CMK (cell line): ENCODE measurements around the gene ZNF598.

Source experiments
- DNase-seq: peaks from one replicate; pipeline ENCODE4 v3.0.0-alpha.2; 2010; ENCODE audit warnings: low read depth

Gene ZNF598

DNA sequence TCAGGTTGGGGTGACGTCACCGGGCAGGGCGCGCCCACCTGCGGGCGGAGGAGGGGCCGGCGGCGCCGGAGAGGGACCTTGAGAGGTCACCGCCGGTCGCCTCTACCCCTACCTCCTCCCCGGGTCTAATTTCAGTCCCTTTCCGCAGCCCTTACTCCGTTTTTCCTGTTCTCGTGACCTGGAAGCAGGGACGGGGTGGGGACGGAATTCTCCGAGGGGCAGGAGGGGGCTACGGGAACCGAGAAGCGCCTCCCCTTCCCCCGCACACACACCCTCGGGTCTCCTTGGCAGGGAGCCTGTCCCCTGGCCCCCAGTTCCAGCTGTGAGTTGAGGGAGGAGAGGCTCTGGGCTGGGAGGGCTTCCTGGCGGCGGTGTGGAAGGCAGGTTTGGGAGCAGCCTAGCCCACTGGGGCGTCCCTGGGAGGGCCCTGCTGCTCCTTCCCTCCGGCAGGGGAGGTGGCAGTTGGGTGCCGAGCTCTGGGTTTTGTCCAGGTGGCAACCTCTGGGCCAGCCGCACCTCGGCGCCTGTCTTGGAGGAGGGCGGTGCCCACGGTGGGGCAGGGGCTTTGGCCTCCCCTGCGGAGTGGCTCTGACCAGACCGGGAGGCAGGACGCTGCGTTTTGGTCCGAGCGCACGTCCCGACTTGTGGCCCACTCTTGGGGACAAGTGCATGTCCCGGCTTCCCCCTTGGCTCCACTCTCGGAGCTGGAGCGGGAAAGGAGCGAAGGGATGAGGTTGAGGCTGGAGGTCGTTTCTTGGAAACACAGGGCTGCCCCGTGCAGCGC lies 19.1 kb downstream of the ZNF598 start:
- no peak for DNase-seq

DNA sequence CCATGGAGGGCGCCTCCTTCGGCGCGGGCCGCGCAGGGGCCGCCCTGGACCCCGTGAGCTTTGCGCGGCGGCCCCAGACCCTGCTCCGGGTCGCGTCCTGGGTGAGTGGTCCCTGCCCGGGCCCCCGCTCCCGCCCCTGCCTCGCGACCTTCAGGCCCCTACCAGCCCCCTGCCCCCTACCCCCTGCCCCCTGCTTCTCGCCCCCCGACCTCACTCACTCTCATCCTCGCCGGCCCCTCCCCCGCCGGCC lies 19.6 kb downstream of the ZNF598 start:
- DNase-seq: no peak

DNA sequence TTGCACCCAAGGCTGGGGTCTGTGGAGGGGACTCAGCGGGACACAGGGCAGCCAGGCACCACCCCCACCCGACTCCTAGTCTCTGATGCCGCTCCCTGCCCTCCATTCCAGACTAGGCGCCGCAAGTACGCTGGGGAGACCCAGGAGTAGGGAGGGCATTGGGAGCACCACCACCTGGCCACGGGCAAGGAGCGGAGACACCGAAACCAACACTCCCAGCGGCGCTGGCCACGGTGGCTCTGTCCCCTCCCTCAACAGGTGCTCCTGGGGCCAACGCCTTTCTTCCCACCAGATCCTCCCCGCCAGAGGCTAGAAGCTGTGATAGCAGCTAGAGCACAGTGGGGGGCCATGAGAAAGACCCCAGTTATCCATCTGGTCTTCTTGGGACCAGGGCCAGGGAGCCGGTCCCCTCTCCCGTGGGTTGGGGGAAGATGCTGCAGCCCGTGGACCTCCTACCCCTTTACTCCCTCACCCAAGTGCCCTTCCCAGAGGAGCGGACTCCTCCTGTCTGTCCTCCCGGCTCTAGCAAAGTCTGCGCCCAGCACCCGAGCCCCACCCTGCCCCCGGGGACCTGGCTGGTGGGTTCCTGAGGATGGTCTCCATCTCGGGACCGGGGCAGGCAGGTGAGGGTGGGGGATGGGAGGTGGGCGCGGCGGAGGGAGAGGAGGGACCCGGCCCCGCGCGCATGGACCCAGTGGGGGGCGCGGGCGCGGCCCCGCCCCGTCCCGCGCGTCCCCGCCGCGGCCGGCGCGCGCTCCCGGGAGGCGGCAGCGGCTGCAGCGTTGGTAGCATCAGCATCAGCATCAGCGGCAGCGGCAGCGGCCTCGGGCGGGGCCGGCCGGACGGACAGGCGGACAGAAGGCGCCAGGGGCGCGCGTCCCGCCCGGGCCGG lies 20.2 kb downstream of the ZNF598 start, which contains the start of gene SYNGR3:
TSS of gene SYNGR3 (plus strand) at position 762 of the 892 bp plus-strand sequence. CDS start 133 bp downstream, outside the sequence.
- DNase-seq: no peak

DNA sequence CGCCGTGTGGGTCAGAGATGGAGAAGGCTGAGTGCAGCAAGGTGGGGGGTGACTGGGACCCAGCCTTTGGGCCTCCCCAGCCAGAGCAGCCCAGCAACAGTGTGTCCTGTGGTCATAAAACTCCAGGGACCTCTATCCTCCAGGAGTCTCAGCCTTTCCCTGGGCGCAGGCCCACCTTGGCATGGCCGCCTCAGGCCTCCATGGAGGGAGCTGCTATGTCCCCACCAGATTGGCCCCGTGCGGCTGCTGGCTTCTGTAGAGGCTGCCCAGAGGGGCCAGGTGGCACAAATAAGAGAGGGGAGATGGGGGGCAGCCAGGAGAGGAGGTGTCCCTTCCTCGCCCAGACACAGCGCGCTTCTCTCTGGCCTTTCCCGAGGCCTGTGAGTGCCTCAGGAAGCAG lies 22.4 kb downstream of the ZNF598 start:
- DNase-seq: no peak

DNA sequence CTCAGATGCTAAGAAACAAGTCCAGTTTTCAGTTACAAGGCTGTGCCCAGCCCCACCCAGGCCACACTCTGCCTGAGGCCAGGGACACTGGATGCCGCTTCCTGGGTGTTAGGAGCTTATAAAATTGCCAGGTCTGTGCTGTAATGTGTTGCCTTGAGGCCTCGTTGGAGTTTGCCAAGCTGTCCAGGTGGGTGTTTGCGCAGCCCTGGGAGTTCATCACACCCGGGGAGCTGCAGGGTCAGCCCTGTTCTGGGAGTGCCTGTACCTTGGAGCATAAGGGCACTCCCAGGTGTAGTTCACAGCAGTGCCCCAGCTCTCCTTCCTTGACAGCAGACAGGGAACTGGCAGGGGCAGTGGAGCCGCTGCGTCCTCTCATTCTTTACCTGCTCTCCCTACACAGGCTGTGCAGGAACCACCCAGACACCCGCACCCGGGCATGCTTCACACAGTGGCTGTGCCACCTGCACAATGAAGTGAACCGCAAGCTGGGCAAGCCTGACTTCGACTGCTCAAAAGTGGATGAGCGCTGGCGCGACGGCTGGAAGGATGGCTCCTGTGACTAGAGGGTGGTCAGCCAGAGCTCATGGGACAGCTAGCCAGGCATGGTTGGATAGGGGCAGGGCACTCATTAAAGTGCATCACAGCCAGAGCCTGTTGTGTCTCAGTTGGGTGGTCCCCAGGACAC lies 24.0 kb downstream of the ZNF598 start:
- DNase-seq: no peak

DNA sequence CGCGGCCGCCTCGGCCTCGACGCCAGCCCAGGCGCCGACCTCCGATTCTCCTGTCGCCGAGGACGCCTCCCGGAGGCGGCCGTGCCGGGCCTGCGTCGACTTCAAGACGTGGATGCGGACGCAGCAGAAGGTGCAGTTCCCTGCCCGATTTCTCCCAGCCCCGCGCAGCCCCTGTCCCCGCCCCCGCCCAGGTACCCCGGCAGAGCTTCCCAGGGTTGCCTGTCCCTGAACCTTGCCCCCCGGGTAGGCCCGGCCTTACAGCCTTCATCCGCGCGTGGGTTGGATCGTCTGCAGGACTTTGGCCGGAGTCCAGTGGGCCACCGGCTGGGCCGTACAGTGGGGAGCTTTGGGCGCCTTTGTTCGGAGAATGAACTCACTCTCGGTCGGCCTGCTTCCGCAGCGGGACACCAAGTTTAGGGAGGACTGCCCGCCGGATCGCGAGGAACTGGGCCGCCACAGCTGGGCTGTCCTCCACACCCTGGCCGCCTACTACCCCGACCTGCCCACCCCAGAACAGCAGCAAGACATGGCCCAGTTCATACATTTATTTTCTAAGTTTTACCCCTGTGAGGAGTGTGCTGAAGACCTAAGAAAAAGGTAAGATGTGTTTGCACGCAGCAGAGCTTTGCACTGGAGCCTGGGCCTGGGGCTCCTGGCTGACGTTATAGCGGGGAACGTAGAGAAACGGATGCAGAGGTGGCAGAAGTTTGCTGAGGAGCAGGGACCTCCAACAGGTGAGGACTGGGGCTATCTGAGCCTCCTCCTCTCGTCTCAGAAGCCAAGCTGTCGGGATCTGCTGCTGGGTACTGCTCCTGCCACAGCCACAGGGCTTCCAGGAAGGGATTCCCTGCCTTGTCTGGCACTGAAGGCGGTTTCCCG lies 25.0 kb downstream of the ZNF598 start:
- no peak for DNase-seq

DNA sequence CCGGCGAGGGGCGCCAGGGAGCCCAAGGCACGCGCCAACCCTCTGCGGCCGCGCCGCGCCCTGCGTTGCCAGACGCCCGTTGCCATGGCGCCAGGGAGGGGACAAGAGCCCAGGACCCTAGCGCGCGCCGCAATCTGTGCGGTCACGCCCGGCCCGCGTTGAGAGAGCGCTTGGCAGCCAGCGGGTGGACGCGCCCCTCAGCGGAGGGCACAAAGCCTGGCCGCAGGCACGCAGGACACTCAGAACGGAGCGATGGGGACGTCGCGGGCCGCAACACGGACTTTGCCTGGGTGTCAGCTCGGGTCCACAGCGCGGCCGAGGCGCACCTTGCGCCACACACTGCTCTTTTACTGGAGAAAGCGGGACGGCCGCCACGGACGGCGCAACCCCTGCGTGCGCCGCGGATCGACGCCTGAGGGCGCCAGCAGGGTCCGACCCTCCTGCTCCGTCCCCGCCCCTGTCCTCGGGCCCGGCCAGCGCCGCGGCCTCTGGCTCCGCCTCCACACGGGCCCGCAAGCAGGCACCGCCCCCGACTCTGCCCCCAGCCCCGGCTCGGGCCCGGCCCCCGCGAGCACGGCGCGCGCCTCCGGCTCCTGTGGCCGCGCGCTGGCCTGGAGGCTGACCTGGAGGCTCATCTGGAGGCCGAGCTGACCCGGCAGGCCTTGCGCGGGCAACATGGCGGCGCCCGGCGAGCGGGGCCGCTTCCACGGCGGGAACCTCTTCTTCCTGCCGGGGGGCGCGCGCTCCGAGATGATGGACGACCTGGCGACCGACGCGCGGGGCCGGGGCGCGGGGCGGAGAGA lies 25.9 kb downstream of the ZNF598 start, which contains the start of gene GFER:
TSS of gene GFER (plus strand) at position 650 of the 803 bp plus-strand sequence. CDS start at position 676, 26 bp downstream.
- peak; percentile 76 for DNase-seq

DNA sequence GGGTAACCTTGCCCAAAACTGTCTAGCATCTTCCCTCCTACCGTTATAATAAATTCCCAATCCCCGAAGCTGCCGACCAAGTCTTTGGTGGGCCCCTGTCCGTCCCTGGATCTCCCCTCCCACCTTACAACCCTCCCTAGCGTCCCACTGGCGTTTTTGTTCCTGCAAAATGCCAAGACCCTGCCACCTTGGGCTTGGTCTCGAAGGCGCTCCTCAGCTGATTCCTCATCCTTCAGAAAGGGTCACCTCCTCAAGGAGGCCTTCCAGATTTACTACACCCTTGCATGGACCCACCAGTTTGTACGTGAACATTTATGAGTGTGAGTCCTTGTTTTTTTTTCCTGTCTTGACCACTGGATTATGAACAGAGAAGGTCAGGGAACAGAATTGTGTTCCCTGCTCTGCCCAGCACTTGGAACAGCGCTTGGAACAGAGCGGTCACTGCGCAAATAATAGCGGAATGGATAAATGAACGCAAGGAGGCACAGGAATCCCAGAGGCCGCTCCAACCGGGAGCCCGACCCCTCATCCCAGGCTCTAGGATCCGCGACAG lies 26.6 kb downstream of the ZNF598 start:
- DNase-seq: no peak

DNA sequence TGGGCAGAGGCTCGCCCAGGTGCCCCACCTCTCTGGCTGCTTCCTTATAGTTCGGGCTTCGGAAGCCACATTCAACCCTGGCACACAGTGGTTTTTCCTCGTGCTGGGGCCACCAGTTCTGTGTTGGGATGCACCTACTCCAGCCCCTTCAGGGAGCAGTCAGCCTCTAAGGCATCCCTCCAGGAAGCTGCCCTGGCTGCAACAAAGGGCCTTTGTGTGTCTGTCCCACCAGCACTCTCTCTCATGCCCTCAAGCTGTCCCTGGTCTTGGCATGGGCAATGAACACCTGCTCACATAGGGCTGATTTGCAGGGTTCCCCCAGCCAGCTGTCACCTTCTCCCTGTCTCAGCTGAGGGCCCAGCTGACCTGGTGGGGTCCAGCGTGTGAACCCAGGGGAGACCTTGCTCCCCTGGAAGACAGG lies 27.6 kb downstream of the ZNF598 start:
- DNase-seq: no peak

DNA sequence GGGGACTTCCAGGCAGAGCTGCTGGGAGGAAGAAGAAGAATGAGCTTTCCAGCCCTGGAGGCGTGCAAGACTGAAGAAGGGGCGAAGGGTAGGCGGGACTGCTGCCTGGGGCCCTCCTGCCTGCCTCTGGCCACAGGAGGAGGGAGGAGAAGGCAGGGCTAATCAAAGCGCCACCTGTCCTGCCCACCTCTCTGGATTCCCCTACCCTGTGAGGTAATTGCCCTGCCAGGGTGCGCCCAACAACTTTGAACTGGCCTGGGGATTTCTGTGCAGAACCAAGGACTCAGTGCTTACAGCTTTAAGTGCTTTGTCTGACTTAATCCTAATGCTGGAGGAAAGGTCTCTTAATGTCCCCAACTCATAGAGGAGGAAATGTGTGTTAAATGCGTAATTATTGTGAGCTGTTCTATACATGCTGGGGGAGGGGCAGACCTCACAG lies 28.2 kb downstream of the ZNF598 start, which contains the start of gene NOXO1:
TSS of gene NOXO1 (minus strand) at position 72 of the 439 bp plus-strand sequence. CDS start 290 bp downstream, outside the sequence.
- DNase-seq: no peak

DNA sequence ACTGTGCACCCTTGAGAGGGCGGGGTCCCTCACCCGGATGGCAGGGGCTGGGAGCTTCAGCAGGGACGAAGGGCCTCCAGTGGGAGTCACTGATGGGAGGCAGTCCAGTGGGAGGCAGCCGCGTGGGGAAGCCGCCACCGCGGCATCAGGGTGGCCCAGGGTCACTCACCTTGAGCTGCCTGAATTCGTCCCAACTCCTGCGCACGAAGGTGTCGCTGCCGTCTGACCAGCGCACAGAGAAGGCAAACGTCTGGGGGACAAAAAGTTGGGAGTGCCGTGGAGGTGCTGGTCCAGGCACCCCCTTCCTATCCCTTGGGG lies 28.9 kb downstream of the ZNF598 start:
- no peak for DNase-seq

DNA sequence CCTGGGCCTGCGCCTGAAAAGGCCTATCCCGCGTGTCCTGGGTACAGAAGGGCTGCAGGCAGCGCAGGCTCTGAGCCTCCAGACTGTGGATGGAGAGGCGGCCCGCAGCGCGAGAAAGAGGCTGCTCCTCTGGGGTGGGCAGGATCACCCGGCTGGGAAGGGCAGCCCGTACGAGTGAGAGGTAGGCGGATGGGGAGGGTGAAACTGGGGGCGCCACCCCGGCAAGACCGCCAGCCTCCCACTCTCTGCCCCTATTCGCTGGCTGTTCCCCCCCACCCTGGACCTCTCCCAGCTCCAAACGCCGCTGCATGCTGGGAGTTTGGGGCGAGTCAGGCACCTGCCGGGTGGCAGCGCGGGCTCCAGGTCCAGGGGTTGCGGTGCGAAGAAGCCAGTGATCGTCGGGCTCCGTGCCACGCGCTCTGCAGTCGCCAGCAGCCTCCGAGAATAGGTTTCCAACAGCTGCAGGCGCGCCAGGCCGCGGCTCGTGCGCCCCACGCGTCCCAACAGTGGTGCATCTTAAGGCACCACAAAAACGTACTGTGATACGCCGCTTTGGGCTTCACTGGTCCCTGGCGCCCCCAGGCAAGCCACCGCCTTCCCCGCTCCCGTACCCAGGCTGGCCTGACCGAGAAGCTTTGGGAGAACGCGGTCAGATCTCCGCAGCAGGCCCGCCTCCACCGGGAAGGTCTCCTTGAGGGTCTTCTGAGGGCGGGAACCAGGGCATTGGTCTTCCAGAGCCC lies 29.4 kb downstream of the ZNF598 start:
- DNase-seq: no peak

DNA sequence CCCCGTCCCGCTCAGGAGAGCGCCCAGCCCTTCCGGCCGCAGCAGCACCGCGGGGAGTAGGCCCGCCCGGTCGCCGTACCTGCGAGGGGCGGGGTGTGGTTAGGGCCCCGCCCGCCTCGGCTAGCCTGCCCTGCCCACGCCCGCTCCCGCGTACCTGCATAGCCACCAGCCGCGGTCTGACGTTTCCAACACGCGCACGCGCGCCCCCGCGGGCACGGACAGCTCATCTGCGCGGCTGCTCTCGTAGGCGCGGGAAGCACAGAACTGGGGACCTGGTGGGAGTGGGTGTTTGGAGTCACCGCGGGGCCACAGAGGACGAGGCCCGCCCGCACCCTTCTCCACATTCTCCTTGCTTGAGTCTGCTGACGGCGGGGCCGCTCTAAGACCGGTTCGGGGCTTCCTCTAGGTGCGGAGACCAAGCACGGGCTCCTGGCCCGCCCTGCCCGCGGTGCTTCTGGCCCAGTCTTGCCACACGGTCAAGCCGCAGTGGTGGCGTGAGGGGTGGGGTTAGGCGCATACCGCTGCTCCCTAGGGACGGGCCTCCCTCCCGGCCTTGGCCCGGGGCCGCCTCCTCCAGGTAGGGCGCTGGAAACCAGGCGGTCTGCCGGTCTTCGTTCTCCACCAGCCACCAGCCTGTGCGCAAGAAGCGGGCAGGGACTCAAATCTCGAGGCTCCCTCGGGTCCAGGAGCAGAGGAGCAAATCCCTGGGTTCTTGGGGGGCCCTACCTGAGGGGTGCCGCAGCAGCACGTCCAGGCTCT lies 30.2 kb downstream of the ZNF598 start:
- no peak for DNase-seq

DNA sequence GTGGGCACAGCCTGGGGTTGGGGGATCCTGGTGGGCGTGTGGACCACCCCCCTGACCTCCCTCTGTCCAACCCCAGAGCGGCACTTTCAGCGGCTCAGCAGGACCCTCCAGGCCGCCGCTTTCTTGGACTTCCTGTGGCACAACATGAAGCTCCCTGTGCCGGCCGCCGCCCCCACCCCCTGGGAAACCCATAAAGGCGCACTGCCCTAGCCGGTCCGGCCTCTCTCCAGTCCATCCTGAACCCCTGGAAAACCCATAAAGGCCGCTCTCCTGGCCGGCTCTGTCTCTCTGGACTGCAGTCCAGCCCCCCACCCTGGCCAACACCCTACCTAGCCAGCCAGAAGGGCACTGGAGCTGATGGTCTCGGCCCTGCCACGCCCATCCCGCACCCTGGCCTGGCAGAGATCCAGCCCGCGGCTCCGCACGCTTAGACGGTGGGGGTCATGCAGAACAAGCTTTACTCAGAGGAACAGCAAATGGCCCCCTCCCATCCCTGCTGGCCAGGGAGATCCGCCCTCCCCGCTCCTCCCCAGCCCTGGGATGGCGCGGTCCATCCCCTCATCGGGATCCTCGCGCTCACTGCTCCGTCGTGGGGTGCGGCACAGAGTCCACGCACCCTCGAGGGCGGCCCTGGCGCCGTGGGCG lies 31.0 kb downstream of the ZNF598 start:
- no peak for DNase-seq

DNA sequence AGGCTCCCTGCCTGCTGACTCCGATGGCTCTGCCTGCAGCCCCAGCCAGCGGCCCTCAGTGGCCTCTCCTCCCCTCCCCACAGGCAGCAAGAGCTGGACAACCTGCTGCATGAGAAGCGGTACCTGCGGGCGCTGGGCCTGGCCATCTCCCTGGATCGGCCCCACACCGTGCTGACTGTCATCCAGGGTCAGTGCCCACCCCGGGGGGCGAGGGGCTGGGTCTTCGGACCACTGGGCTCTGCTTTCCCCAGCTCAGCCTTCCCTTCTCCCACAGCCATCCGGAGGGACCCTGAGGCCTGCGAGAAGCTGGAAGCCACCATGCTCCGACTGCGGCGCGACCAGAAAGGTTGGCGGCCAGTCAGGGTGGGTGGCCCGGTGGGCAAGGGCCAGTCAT lies 31.7 kb downstream of the ZNF598 start:
- no peak for DNase-seq

DNA sequence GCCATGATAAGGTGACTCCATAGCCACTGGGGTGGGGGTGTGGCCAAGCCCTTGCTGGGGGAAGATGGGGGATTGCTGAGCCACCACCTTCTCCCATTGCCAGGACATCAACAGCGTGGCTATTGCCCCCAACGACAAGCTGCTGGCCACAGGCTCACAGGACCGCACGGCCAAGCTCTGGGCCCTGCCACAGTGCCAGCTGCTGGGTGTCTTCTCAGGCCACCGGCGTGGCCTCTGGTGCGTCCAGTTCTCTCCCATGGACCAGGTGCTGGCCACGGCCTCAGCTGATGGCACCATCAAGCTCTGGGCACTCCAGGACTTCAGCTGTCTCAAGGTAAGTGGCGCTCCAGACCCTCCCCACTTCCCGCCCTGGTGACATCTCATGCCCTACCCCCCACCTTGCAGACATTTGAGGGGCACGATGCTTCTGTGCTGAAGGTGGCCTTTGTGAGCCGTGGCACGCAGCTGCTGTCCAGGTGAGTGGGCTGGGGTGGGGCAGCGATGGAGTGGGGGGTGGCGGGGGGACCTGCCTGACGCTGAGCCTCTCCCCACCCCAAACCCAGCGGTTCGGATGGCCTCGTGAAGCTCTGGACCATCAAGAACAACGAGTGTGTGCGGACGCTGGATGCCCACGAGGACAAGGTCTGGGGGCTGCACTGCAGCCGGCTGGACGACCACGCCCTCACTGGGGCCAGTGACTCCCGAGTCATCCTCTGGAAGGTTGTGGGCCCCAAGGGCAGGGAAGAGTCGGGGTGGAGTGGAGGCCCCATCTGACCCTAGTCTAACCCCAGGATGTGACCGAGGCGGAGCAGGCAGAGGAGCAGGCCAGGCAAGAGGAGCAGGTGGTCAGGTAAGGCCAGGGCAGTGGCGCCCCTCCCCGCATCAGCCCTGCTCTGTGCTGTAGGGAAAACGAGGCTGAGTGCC lies 32.4 kb downstream of the ZNF598 start:
- no peak for DNase-seq

DNA sequence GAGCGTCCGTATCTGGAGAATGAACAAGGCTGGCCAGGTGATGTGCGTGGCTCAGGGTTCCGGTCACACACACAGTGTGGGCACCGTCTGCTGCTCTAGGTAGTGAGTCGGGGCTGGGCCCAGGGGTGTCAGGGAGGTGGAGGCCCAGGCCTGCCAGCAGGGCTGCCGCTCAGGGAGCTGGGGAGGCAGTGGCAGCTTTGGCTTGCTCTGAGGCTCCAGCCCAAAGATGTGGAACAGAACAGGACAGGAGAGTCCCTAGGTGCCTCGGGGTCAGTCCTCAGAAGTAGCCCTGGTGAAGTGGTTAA lies 33.5 kb downstream of the ZNF598 start:
- no peak for DNase-seq
